H1 (cell line): ENCODE data around the gene C1orf116. TPM values are rescaled to one million over a fixed set of nuclear protein-coding genes. Genes with fewer than 3 reads are reported as not detected.

Experiments used
- CTCF ChIA-PET: fragments of 300-600 bp; sonication (Branson Sonifier 250); formaldehyde crosslinking; loops from one replicate; lab custom pipeline; 2021; ENCODE audit not compliant: partially characterized antibody; lab: Charles Lee
- POLR2A ChIA-PET: fragments of 300-600 bp; sonication (Branson Sonifier 250); formaldehyde crosslinking; loops from one replicate; lab custom pipeline; 2021; ENCODE audit warnings: inconsistent platforms; ENCODE audit not compliant: partially characterized antibody; lab: Charles Lee
- DNase-seq, 2 experiments: peaks; one replicate each; pipeline versions ENCODE4 v3.0.0 to v3.0.0-alpha.2; 2010 to 2022; ENCODE audit warnings: low spot score in 2 of 2, low read depth in 1 of 2, mixed read lengths in 1 of 2
- FAIRE-seq: peaks from 2 replicates; lab custom pipeline; 2011; peaks lifted over from hg19 to GRCh38; lab: Jason Lieb, UNC
- H2AFZ ChIP-seq: 2 replicates; pipeline ENCODE4 v1.8.1; 2012; ENCODE audit warnings: low read length, inconsistent platforms
- H2AK5ac ChIP-seq: 2 replicates; pipeline ENCODE4 v1.6.1; 2013; ENCODE audit warnings: low read depth, low read length
- H2BK120ac ChIP-seq: replicated peaks from 2 replicates; pipeline ENCODE3; 2013; ENCODE audit warnings: low read depth, low read length, inconsistent platforms
- H2BK12ac ChIP-seq: 2 replicates; pipeline ENCODE4 v1.6.1; 2013; ENCODE audit warnings: low read depth, low read length
- H2BK15ac ChIP-seq: 2 replicates; pipeline ENCODE4 v1.6.1; 2013; ENCODE audit warnings: low read length
- H2BK20ac ChIP-seq: 2 replicates; pipeline ENCODE4 v1.6.1; 2013; ENCODE audit warnings: low read length
- H2BK5ac ChIP-seq: 2 replicates; pipeline ENCODE4 v1.6.1; 2013; ENCODE audit warnings: low read depth, low read length
- H3K14ac ChIP-seq: 2 replicates; pipeline ENCODE4 v1.6.1; 2013; ENCODE audit warnings: inconsistent platforms; ENCODE audit not compliant: insufficient read length
- H3K18ac ChIP-seq: 2 replicates; pipeline ENCODE4 v1.6.1; 2013; ENCODE audit warnings: low read length; ENCODE audit errors: extremely low read depth
- H3K23ac ChIP-seq: 2 replicates; pipeline ENCODE4 v1.6.1; 2013; ENCODE audit warnings: inconsistent platforms; ENCODE audit not compliant: insufficient read length
- H3K23me2 ChIP-seq: 2 replicates; pipeline ENCODE4 v1.6.1; 2013; ENCODE audit warnings: low read depth, low read length
- H3K27ac ChIP-seq: 2 replicates; pipeline ENCODE4 v1.6.1; 2011; ENCODE audit warnings: low read depth, low read length, inconsistent platforms
- H3K27me3 ChIP-seq, 4 experiments: replicated peaks in 1 of 4; 1 replicate in 1 of 4; 2 replicates in 3 of 4; pipeline versions ENCODE4 v1.6.1 to v1.8.1; 2011 to 2013; ENCODE audit warnings: low read length in 3 of 4, mild to moderate bottlenecking in 3 of 4, inconsistent platforms in 2 of 4, mixed read lengths in 2 of 4, moderate library complexity in 1 of 4; ENCODE audit not compliant: control insufficient read depth in 3 of 4, insufficient read depth in 3 of 4; ENCODE audit errors: extremely low read depth in 1 of 4
- H3K36me3 ChIP-seq, 4 experiments: 2 replicates each; pipeline versions ENCODE4 v1.6.1 to v1.8.1; 2011 to 2013; ENCODE audit warnings: mild to moderate bottlenecking in 4 of 4, low read length in 3 of 4, moderate library complexity in 2 of 4, control low read depth in 1 of 4, inconsistent platforms in 1 of 4; ENCODE audit not compliant: insufficient read depth in 4 of 4, control insufficient read depth in 2 of 4
- H3K4ac ChIP-seq: replicated peaks from 2 replicates; pipeline ENCODE3; 2013; ENCODE audit warnings: low read length, low read depth, mixed read lengths, inconsistent platforms; ENCODE audit not compliant: insufficient read length
- H3K4me1 ChIP-seq, 4 experiments: replicated peaks in 1 of 4; 1 replicate in 1 of 4; 2 replicates in 3 of 4; pipeline versions ENCODE4 v1.6.1 to v1.8.1; 2011 to 2013; ENCODE audit warnings: low read length in 3 of 4, inconsistent platforms in 2 of 4, mixed read lengths in 1 of 4; ENCODE audit not compliant: insufficient read depth in 4 of 4, control insufficient read depth in 3 of 4
- H3K4me2 ChIP-seq, 2 experiments: 2 replicates each; pipeline versions ENCODE4 v1.6.1 to v1.8.1; 2011 to 2013; ENCODE audit warnings: low read depth in 2 of 2, low read length in 2 of 2, control low read depth in 1 of 2, inconsistent platforms in 1 of 2, mild to moderate bottlenecking in 1 of 2; ENCODE audit not compliant: insufficient read depth in 1 of 2
- H3K4me3 ChIP-seq, 4 experiments: fragments of 200-600, 300-600 bp in 1 of 4; sonication (generic), shearing (Covaris generic), sonication (Bioruptor Twin) in 1 of 4; 2 replicates each; pipeline versions ENCODE4 v1.5.1 to v1.8.1; 2011 to 2016; ENCODE audit warnings: low read length in 4 of 4, low read depth in 3 of 4, control low read depth in 2 of 4, inconsistent platforms in 2 of 4, mild to moderate bottlenecking in 2 of 4, mixed read lengths in 1 of 4, moderate library complexity in 1 of 4; ENCODE audit not compliant: insufficient read depth in 2 of 4; ENCODE audit errors: extremely low read depth in 1 of 4
- H3K56ac ChIP-seq: replicated peaks from 2 replicates; pipeline ENCODE3; 2013; ENCODE audit warnings: low read depth, mild to moderate bottlenecking, mixed read lengths, low read length, inconsistent platforms; ENCODE audit not compliant: insufficient read length
- H3K79me1 ChIP-seq: 2 replicates; pipeline ENCODE4 v1.6.1; 2013; ENCODE audit warnings: low read depth, low read length, control low read depth
- H3K79me2 ChIP-seq, 2 experiments: 2 replicates each; pipeline versions ENCODE4 v1.6.1 to v1.8.1; 2012 to 2013; ENCODE audit warnings: low read length in 2 of 2, mild to moderate bottlenecking in 2 of 2, inconsistent platforms in 1 of 2; ENCODE audit not compliant: insufficient read depth in 2 of 2, control insufficient read depth in 1 of 2
- H3K9ac ChIP-seq, 4 experiments: replicated peaks in 1 of 4; 1 replicate in 1 of 4; 2 replicates in 3 of 4; pipeline versions ENCODE4 v1.6.1 to v1.8.1; 2011 to 2013; ENCODE audit warnings: low read depth in 3 of 4, low read length in 3 of 4, control low read depth in 2 of 4, mild to moderate bottlenecking in 2 of 4, moderate library complexity in 2 of 4, inconsistent platforms in 1 of 4; ENCODE audit errors: extremely low read depth in 1 of 4
- H3K9me3 ChIP-seq, 2 experiments: 2 replicates each; pipeline versions ENCODE4 v1.6.1 to v1.8.1; 2012 to 2013; ENCODE audit warnings: mild to moderate bottlenecking in 2 of 2, moderate library complexity in 2 of 2, control low read depth in 1 of 2, inconsistent platforms in 1 of 2, low read depth in 1 of 2, low read length in 1 of 2, mixed read lengths in 1 of 2; ENCODE audit not compliant: insufficient read depth in 2 of 2
- H4K20me1 ChIP-seq, 2 experiments: replicated peaks in 1 of 2; 2 replicates each; pipeline versions ENCODE3 to v1.8.1; 2011 to 2013; ENCODE audit warnings: inconsistent platforms in 2 of 2, low read length in 2 of 2, mild to moderate bottlenecking in 1 of 2; ENCODE audit not compliant: insufficient read depth in 2 of 2, control insufficient read depth in 1 of 2
- H4K5ac ChIP-seq: 2 replicates; pipeline ENCODE4 v1.6.1; 2013; ENCODE audit warnings: low read length, low read depth, mixed read lengths, inconsistent platforms; ENCODE audit not compliant: insufficient read length
- H4K8ac ChIP-seq: 2 replicates; pipeline ENCODE4 v1.8.0; 2013; ENCODE audit warnings: mild to moderate bottlenecking, moderate library complexity, low read length, inconsistent platforms; ENCODE audit not compliant: insufficient read depth; ENCODE audit errors: extremely low read depth
- H4K91ac ChIP-seq: replicated peaks from 2 replicates; pipeline ENCODE3; 2013; ENCODE audit warnings: low read length, mixed read lengths, inconsistent platforms; ENCODE audit not compliant: insufficient read length
- ASH2L ChIP-seq: fragments of 200-600, 300-600 bp; sonication (generic); IDR thresholded peaks from one replicate; pipeline ENCODE4 v1.7.1; 2017; ENCODE audit warnings: low read length
- WGBS, 2 experiments: shearing (Covaris generic) in 1 of 2; methylation state at CpG; one replicate each; pipeline versions ENCODE4 v1.1.6 to v1.1.7; 2013 to 2015; ENCODE audit warnings: low lambda C conversion rate in 2 of 2, mixed read lengths in 2 of 2, inconsistent platforms in 1 of 2, low coverage in 1 of 2, missing lambda C conversion rate in 1 of 2; ENCODE audit not compliant: insufficient replicate concordance in 2 of 2, insufficient coverage in 1 of 2, insufficient read length in 1 of 2; ENCODE audit errors: extremely low coverage in 1 of 2, missing lambda C conversion rate in 1 of 2; 5-methylcytosine and 5-hydroxymethylcytosine counted together
- polyA plus RNA-seq, 7 experiments: library from polyadenylated mRNA; depleted of rRNA in 3 of 7; stranded (reverse) in 5 of 7; unstranded in 2 of 7; fragments of >200 nt in 5 of 7; fragments of 200-250 nt in 2 of 7; gene quantifications; 1 replicate in 5 of 7; 2 replicates in 1 of 7; 4 replicates in 1 of 7; pipeline versions ENCODE4 v1.2.1 to v1.2.3, GENCODE V29; 2011 to 2013; ENCODE audit warnings: missing spikeins in 2 of 7, mixed read lengths in 2 of 7
- total RNA-seq: library from RNA; stranded (reverse); fragmentation: NEBNext Ultra II Directional; extraction: Animal tissue kit (Norgen Biotek cat#: 25700); gene quantifications from 2 replicates; pipeline ENCODE4 v1.2.1, GENCODE V29; 2021

C1orf116 gene
- total and polyA plus RNA-seq, 2 of the 8 experiments (the other 6 are each of a cell fraction or from before 2014, with no cell fraction given), result 2.2 to 3.9 TPM

DNA sequence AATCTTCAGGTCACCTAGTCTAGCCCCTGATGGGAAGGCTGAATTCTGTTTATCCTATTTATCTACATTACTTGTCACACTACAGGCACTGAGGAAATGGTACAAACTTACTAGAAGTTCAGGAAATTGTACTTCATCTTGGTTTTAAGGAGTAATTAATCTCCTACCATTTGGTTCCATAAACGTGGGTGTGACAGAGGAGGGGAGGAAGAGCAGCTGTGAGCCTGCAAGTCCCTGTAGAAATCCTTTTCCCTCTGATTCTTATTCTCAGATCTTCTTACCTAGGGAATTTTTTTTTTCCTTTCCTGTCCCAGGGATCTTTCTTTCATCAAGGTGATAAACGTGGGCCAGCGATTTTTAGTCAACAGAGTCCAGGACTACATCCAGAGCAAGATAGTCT is 34.6 kb upstream of the C1orf116 start:
- Histone ChIP-seq H3K79me2 (no peaks in the 10 kb centered on the region), H4K5ac (no peak overlapping the region), H3K18ac (no peak overlapping the region), H2AFZ (no peak overlapping the region), H3K23ac (no peak overlapping the region), H3K56ac (no peak overlapping the region), H2AK5ac (no peak overlapping the region), H3K27ac (no peak overlapping the region), H4K8ac (no peak overlapping the region), H4K91ac (no peak overlapping the region), H3K36me3 (peaks cover 3 to 52% (median 34%) of the 10 kb centered on the region in 4 experiments), H3K4me2 (no peak overlapping the region), H4K20me1 (peaks cover 0 to 2% of the 10 kb centered on the region in 2 experiments), H3K23me2 (no peaks in the 10 kb centered on the region), H3K79me1 (0 out of 2 replicates have a peak, but pooled peaks cover 2% of the 10 kb centered on the region), H3K4me3 (no peak overlapping the region), H2BK12ac (no peak overlapping the region), H2BK15ac (no peak overlapping the region), H3K4me1 (no peaks in the 10 kb centered on the region), H3K27me3 (no peaks in the 10 kb centered on the region), H2BK5ac (no peak overlapping the region), H2BK120ac (no peak overlapping the region), H3K9ac (no peak overlapping the region), H3K4ac (no peak overlapping the region), H2BK20ac (no peak overlapping the region), H3K9me3 (no peaks in the 10 kb centered on the region), H3K14ac (no peak overlapping the region)
- FAIRE-seq (no peak), DNase-seq (no peak)
- CTCF ChIA-PET, result interaction anchor here (1.2 to 1.5 kb wide), 3 partner anchors 8 to 17 kb away, joined by 3 to 5 read pairs (median 4); no protein-coding TSS in a partner anchor
- no peak for TF ChIP-seq ASH2L
- WGBS, 2 experiments, result 84% methylated on average over 3 of the region's 3 CpGs; no CpG with 5 or more reads in 1 of the 2 experiments
- POLR2A ChIA-PET, result interaction anchor here (0.9 kb wide), 1 partner anchor 13 kb away, joined by 3 read pairs; no protein-coding TSS in a partner anchor
